Glomerular endothelial cell (primary cell): ENCODE measurements around the gene MYBPH. TPM values are rescaled to one million over a fixed set of nuclear protein-coding genes. Genes with fewer than 3 reads are reported as not detected.

Experiments used
- DNase-seq: peaks from one replicate; pipeline ENCODE4 v3.0.0-alpha.2; 2011; ENCODE audit warnings: low read depth, low spot score; ENCODE audit errors: extremely low read depth
- total RNA-seq: library from RNA; depleted of rRNA; stranded (reverse); fragments of >200 nt; gene quantifications from 2 replicates; pipeline ENCODE4 v1.2.3, GENCODE V29; 2015

The MYBPH gene
- total RNA-seq, 1 donor from 2014 or later = not detected

GRCh38 chr1:203201516-203202205 is 26.0 kb upstream of the MYBPH start:
- no peak for DNase-seq

GRCh38 chr1:203200916-203201315 is 25.3 kb upstream of the MYBPH start:
- no peak for DNase-seq

- no peak for DNase-seq
Observed at GRCh38 chr1:203199816-203200571, 24.4 kb upstream of the MYBPH start.

GRCh38 chr1:203199481-203199815 is 23.8 kb upstream of the MYBPH start:
- DNase-seq = no peak

- DNase-seq = no peak
Observed at GRCh38 chr1:203199002-203199401, 23.4 kb upstream of the MYBPH start.

GRCh38 chr1:203197625-203198024 is 22.0 kb upstream of the MYBPH start:
- no peak for DNase-seq

GRCh38 chr1:203196371-203196770 is 20.7 kb upstream of the MYBPH start:
- no peak for DNase-seq

- no peak for DNase-seq
Observed at GRCh38 chr1:203190949-203191348, 15.3 kb upstream of the MYBPH start.

GRCh38 chr1:203189951-203190352 is 14.3 kb upstream of the MYBPH start:
- DNase-seq = no peak

- DNase-seq = no peak
Observed at GRCh38 chr1:203188686-203189232, 13.1 kb upstream of the MYBPH start.

- DNase-seq = no peak
Observed at GRCh38 chr1:203187689-203188264, 12.2 kb upstream of the MYBPH start.

GRCh38 chr1:203187304-203187685 is 11.7 kb upstream of the MYBPH start:
- no peak for DNase-seq

- no peak for DNase-seq
Observed at GRCh38 chr1:203186446-203187303, 11.0 kb upstream of the MYBPH start, which contains the start of gene CHI3L1. CHI3L1 (minus strand) TSS chr1:203186704; CDS start chr1:203186623, 81 bp downstream.

GRCh38 chr1:203186091-203186445 is 10.4 kb upstream of the MYBPH start:
- DNase-seq = no peak

- DNase-seq = no peak
Observed at GRCh38 chr1:203185585-203185984, 10.0 kb upstream of the MYBPH start.

GRCh38 chr1:203185061-203185461 is 9.4 kb upstream of the MYBPH start:
- no peak for DNase-seq

- no peak for DNase-seq
Observed at GRCh38 chr1:203184467-203184866, 8.8 kb upstream of the MYBPH start.

GRCh38 chr1:203183828-203184227 is 8.2 kb upstream of the MYBPH start:
- DNase-seq = no peak

GRCh38 chr1:203182387-203182953 is 6.8 kb upstream of the MYBPH start:
- no peak for DNase-seq

GRCh38 chr1:203181586-203182386 is 6.2 kb upstream of the MYBPH start:
- DNase-seq = no peak
